Stimulated activated CD8-positive, alpha-beta memory T cell treated with anti-CD3 and anti-CD28 coated beads, Interleukin-12 subunit alpha, Interleukin-12 subunit beta, amount 100 ng/mL, for 1 hour (primary cell): Measurements from ENCODE around the gene ANK3.

Source experiments
- DNase-seq: peaks from one replicate; pipeline ENCODE4 v3.0.0-alpha.2; 2020; ENCODE audit warnings: low read depth

Gene ANK3

DNA sequence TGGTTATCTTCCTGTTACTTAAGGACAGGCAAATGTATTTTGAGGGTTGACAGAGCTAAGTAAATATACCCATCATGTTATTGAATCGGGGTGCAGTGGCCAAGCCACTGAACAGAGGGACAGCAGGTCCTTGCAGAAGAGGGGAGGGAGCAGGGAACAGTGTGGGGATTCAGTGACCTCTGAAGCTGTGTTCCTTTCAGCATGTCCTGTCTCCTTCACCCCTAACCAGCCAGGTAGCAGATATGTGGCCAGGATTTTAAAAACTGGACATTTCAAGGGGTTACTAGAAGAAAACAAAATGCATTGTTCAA is 12.7 kb downstream of the ANK3 start:
- DNase-seq = no peak

- DNase-seq = no peak
Measured at GRCh38 chr10:60376221-60377041, 13.2 kb downstream of the ANK3 start.

- no peak for DNase-seq
Measured at GRCh38 chr10:60375293-60376004, 14.2 kb downstream of the ANK3 start.

DNA sequence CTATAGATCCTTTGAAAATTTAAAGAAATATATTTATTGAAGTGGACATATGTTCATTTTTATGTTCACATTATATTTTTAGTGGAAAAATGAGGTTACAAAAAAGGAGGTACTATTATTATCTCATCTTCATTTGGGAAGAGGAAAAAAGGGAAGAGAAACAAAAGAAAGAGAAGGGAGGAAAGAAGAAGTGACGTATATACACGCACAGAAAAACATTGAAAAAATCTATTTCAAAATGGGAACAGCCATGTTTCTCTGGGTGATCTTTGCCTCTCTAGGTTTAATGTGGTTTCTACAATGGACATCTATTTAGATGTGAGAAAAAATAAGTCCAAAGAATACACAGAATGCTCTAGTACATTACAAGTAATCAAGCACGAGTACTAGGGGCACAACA is 14.8 kb downstream of the ANK3 start:
- no peak for DNase-seq

- no peak for DNase-seq
Measured at GRCh38 chr10:60372436-60372835, 17.2 kb downstream of the ANK3 start.

DNA sequence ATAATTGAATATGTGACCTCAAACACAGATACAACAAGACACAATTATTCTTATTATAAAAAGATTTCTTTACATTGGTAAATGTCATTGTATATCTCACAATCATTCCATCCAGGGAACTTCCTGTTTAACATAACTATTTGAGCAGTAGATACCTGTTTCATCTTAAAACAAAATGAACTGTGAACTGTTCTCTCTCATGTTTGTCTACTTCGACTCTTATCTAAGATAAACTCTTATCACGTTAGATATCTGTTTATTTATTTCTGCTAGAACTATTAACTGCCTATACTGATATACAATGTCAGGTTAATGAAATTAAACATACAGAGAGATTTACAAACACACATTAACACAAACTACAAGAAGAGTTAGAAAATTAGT is 20.1 kb downstream of the ANK3 start:
- no peak for DNase-seq

DNA sequence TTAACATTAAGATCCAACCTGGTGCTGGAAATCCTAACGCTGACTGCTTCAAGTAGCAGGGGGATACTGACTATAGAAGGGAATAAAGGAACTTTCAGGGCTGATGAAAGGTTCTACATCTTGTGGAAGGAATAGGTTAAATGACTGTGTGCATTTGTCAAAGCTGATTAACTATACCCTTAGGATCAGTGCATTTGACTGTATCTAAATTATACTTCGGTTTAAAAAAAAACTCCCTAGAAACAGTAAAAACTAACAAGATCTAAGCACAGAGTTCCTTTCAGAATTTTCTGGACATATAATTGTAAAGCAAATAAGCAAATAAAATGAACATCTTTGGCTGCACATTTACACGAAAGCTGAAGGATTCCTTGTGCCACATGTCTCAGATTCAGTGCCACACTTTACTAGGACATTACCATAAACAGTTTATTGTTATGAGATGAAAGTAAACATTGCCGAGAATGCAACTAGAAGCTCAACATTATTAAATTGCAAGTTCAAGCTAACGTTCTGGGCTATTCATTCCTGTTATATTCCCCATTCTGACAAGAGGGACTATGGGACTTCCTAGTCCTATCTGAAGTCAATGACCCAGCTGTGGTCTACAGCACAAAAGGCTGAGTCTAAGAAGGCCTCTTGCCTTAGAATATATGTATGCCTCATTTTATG is 20.7 kb downstream of the ANK3 start:
- no peak for DNase-seq

DNA sequence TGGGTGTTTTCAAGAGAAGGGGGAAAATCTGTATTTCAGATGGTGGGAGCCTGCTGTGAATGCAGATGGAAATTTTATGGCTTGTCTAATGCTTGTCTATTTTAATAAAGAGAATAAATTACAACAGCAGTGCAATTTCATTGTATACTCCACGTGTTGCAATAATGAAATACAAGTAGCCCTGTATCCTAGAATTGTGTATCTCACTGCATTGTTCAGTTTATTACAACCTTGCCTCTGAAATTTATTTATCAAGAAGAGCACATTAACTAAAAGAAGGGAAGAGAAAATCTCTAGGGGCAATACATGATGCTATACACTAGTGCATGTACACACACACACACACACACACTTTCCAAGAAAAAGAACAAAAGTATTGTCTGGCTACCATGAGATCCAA is 21.8 kb downstream of the ANK3 start:
- no peak for DNase-seq

DNA sequence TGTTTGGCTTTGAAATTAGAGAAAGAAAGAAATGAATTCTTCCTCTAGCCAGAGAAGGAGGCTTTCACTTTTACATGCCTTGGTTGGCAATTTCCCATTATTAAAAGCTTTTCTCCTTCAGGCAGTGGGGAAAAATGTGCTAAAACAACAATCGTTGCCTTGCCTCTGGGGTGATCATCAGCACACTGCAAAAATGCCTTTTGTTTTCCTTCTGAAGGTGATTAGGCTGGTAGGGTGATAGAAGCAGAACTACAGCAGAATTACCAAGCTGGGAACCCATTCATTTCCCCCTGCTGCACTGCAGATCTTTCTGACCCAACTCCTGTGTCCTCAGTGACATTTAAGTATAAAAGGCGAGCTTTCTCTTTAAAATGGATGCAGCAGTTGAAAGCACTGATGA is 22.2 kb downstream of the ANK3 start:
- DNase-seq = no peak

- DNase-seq = no peak
Measured at GRCh38 chr10:60367024-60367423, 22.7 kb downstream of the ANK3 start.

GRCh38 chr10:60363187-60363586 is 26.5 kb downstream of the ANK3 start:
- no peak for DNase-seq

GRCh38 chr10:60362461-60362860 is 27.2 kb downstream of the ANK3 start:
- DNase-seq = no peak

DNA sequence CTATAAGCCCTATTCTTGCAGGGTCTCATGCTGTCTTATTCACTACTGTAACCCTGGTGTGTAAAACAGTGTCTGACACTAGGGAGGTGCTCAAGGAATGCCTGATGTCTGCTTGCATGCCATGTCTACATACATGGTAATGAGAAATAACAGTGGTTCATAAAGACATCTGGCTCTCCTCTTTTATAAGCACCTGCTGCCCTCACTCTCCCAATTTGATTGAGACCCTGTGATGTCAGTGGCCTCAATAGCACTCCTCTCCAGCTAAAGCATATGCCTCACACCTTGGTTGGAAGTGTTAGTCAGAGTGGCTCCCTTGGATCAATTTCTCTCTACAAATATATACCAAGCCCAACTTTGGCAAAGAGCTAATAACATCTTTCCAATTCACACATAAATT is 30.6 kb downstream of the ANK3 start:
- DNase-seq = no peak

- DNase-seq = no peak
Measured at GRCh38 chr10:60358282-60358681, 31.4 kb downstream of the ANK3 start.

- no peak for DNase-seq
Measured at GRCh38 chr10:60353519-60354258, 36.0 kb downstream of the ANK3 start.

- DNase-seq = no peak
Measured at GRCh38 chr10:60352105-60352504, 37.6 kb downstream of the ANK3 start.

- DNase-seq = no peak
Measured at GRCh38 chr10:60351191-60351853, 38.4 kb downstream of the ANK3 start.

GRCh38 chr10:60350400-60350799 is 39.3 kb downstream of the ANK3 start:
- no peak for DNase-seq

DNA sequence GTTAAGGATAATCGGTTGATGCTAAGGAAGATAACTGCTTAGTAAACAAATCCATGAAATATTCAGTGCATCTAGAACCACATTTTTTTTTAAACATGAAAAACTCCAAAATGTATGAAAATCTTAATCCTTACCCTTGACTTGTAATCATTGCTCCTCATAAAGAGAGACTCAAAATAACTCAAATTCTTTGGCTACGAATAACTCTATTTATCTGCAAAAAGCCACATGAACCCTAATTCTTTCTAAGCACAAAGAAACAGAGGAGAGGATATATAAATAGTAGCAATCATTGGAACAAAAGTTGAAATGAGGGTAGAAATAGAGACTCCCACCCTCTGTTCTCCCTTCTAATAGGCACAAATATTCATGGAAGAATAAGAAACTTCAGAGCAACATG is 40.2 kb downstream of the ANK3 start:
- no peak for DNase-seq

GRCh38 chr10:60348982-60349381 is 40.7 kb downstream of the ANK3 start:
- no peak for DNase-seq

- no peak for DNase-seq
Measured at GRCh38 chr10:60347270-60347669, 42.4 kb downstream of the ANK3 start.

- no peak for DNase-seq
Measured at GRCh38 chr10:60346661-60347060, 43.0 kb downstream of the ANK3 start.
